Upper lobe of left lung (tissue), 4 donors: ENCODE measurements around the gene ITGB3.

Source experiments
- EP300 ChIP-seq, 4 donors: sonication (generic); formaldehyde crosslinking; IDR thresholded peaks; one replicate each; pipeline ENCODE4 v1.5.1; 2017; ENCODE audit warnings: antibody characterized with exemption in 4 of 4, control low read depth in 2 of 4
- POLR2A ChIP-seq, 4 donors: fragments of 450-650 bp; IDR thresholded peaks; one replicate each; pipeline ENCODE4 v1.5.1; 2016 to 2017; ENCODE audit warnings: antibody characterized with exemption in 4 of 4, mild to moderate bottlenecking in 2 of 4
- POLR2AphosphoS5 ChIP-seq, 2 donors: sonication (generic); formaldehyde crosslinking; IDR thresholded peaks; one replicate each; pipeline ENCODE4 v1.5.1; 2017; ENCODE audit warnings: antibody characterized with exemption in 2 of 2
- TF ChIP-seq, protein P1 (sequence below), 6 experiments: fragments of 450-650 bp in 4 of 6; fragments of 200-600 bp in 2 of 6; sonication (generic) in 2 of 6; IDR thresholded peaks; one replicate each; pipeline ENCODE4 v1.5.1; 2016 to 2019; ENCODE audit warnings: antibody characterized with exemption in 6 of 6

DNA sequence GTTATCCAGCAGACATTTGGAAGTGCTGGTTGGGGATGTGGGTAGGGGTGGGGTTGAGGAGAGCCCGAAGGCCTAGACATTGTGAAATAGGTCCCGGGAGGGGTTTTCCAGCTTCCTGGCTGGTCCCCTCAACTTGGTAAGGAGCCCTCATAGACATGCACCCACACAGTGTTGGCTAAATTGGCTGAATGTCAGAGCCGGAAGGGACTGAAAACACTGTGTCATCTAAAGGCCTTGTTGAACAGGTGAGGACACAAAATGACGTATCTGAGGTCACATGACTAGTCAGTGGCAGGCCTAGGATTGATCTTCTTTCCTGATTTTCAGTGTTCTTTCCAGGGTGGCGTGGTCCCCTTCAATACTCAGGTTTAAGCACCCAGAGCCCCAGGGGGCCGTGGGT lies 27.6 kb downstream of the ITGB3 start:
- no peak for TF ChIP-seq POLR2AphosphoS5 (IDR thresholded peaks at IDR 0.05)
- TF ChIP-seq, protein P1, sequence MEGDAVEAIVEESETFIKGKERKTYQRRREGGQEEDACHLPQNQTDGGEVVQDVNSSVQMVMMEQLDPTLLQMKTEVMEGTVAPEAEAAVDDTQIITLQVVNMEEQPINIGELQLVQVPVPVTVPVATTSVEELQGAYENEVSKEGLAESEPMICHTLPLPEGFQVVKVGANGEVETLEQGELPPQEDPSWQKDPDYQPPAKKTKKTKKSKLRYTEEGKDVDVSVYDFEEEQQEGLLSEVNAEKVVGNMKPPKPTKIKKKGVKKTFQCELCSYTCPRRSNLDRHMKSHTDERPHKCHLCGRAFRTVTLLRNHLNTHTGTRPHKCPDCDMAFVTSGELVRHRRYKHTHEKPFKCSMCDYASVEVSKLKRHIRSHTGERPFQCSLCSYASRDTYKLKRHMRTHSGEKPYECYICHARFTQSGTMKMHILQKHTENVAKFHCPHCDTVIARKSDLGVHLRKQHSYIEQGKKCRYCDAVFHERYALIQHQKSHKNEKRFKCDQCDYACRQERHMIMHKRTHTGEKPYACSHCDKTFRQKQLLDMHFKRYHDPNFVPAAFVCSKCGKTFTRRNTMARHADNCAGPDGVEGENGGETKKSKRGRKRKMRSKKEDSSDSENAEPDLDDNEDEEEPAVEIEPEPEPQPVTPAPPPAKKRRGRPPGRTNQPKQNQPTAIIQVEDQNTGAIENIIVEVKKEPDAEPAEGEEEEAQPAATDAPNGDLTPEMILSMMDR (IDR thresholded peaks at IDR 0.05): no peak
- TF ChIP-seq POLR2A (IDR thresholded peaks at IDR 0.05): no peak
- no peak for TF ChIP-seq EP300 (IDR thresholded peaks at IDR 0.05)
